GM12891 (cell line): Measurements from ENCODE around the gene AK5.

Experiments used
- PAX5 ChIP-seq: IDR thresholded peaks from 2 replicates; pipeline ENCODE4 v1.6.1; 2011; ENCODE audit warnings: low read length, moderate library complexity, mild to moderate bottlenecking; ENCODE audit not compliant: insufficient read depth, severe bottlenecking
- POLR2A ChIP-seq: IDR thresholded peaks from 2 replicates; pipeline ENCODE4 v1.6.1; 2011; ENCODE audit warnings: low read depth, low read length, control low read depth
- POLR2AphosphoS5 ChIP-seq: IDR thresholded peaks from 2 replicates; pipeline ENCODE4 v1.6.1; 2011; ENCODE audit warnings: low read depth, low read length, control low read depth
- POU2F2 ChIP-seq: IDR thresholded peaks from 2 replicates; pipeline ENCODE4 v1.6.1; 2011; ENCODE audit warnings: low read depth, mild to moderate bottlenecking, control low read depth, low read length, moderate library complexity
- TAF1 ChIP-seq: IDR thresholded peaks from 2 replicates; pipeline ENCODE4 v1.6.1; 2011; ENCODE audit warnings: low read depth, low read length, control low read depth

DNA sequence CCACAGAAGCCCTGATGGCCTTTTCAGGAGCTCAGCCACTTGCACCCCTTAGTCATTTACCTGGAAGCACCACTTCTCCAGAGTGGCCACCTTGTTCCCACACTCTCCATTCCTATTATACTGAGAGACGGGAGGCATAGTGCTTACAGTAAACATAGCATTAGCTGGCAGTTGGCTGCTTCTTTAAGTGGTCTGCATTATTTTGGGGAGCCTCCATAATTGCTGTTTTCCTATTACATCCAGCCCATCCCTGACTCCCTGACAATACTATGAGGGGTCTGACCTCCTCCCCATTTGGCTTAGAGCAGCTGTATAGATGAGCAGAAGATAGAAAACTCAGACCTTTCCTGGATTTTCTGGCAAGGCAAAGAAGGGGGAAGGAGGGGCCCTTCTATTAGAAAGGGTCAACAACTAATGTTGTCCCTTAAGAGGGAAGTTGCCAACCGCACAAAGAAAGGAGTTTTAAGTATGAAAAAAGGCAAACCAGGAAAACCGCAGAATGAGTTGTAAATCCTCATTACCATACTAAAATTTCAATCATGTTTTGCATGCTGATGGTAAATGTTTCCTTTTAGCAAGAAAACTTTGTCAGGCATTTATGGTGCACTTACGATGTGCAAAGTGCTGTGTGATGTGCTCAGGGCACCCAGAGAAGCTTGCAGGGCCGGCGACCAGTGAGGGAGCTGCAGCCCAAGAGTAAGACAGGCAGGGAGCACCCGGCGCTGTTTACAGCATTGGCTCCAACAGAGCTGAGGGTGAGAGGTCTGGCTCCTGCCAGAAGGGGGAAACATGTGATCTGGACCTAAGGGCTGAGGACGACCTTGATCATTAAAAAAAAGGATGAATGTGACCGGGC lies 233.3 kb downstream of the AK5 start:
- TF ChIP-seq POLR2A, result no peak
- TF ChIP-seq TAF1, result no peak
- no peak for TF ChIP-seq POLR2AphosphoS5
- TF ChIP-seq PAX5, result no peak
- TF ChIP-seq POU2F2, result no peak
